Esophagus squamous epithelium (tissue), 4 donors: ENCODE results near the gene NXN.

Experiments used
- POLR2A ChIP-seq, 4 donors: fragments of 450-650 bp; IDR thresholded peaks; one replicate each; pipeline ENCODE4 v1.6.1; 2017; ENCODE audit warnings: antibody characterized with exemption in 4 of 4, mild to moderate bottlenecking in 4 of 4, moderate library complexity in 3 of 4
- TF ChIP-seq, protein P1 (sequence below), 6 experiments: fragments of 450-650 bp in 4 of 6; fragments of 200-600 bp in 2 of 6; sonication (generic) in 2 of 6; IDR thresholded peaks; one replicate each; pipeline ENCODE4 v1.5.1; 2016 to 2019; ENCODE audit warnings: antibody characterized with exemption in 6 of 6, mild to moderate bottlenecking in 4 of 6, moderate library complexity in 4 of 6

DNA sequence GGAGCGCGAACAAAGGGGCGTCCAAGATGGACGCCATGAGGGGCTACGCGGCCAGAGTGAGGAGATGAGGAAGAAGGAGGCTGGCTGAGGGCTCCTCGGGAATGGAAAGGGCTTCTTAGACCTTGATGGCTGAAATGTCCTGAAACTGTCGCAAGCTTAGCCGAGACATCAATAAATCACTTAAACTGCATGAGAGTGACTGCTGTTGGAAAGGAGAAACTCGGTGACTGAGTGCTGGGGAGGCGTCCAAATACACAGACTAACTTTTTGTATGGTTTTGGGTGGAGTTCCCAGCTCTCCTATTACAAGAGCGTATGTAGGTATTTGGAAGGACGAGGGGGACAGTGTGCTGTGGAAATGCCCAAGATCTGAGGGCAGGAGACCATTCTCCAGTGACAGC lies 226.2 kb downstream of the NXN start:
- no peak for TF ChIP-seq POLR2A (IDR thresholded peaks at IDR 0.05)
- TF ChIP-seq, protein P1, sequence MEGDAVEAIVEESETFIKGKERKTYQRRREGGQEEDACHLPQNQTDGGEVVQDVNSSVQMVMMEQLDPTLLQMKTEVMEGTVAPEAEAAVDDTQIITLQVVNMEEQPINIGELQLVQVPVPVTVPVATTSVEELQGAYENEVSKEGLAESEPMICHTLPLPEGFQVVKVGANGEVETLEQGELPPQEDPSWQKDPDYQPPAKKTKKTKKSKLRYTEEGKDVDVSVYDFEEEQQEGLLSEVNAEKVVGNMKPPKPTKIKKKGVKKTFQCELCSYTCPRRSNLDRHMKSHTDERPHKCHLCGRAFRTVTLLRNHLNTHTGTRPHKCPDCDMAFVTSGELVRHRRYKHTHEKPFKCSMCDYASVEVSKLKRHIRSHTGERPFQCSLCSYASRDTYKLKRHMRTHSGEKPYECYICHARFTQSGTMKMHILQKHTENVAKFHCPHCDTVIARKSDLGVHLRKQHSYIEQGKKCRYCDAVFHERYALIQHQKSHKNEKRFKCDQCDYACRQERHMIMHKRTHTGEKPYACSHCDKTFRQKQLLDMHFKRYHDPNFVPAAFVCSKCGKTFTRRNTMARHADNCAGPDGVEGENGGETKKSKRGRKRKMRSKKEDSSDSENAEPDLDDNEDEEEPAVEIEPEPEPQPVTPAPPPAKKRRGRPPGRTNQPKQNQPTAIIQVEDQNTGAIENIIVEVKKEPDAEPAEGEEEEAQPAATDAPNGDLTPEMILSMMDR (IDR thresholded peaks at IDR 0.05) = no peak
